ENCODE measurements around the gene PANX2.
A peak's percentile ranks its signal among the peaks of the same experiment; 100 is the strongest.

Gene PANX2

DNA sequence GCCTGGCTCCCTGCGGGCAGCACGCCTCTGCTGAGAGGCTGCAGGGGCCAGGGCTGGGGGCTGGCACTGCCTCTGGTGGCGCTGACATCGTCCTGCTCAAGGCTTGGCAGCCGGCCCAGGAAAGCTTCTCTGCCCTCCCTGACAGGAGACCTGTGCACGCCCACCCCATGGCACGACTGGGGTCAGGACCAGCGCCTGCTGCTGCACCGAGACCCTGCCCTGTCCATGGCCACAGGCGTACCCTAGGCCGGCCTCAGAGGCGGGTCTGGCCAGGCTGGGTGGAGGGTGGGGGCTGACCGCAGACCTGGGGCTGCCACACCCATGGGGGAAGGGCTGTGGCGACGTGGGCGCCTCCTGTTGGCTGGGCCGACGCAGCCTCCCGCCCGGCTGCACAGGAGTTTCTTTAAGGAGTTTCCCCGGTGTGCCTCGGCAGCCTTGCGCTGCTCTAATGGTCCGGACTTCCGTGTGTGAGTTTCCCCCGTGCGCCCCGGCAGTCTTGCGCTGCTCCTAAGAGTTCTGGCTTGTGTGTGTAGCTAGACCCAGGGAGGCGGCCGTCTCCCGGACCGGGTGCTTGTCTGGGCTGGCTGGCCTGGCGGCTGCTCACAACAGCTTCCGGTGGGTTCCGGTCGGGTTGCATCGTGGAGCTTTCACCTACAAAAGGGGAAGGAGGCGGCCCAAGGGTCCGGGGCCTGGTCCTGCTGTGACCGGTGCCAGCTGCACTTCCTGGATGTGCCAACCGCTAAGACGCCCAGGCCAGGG lies 19.8 kb downstream of the PANX2 start:
- Histone ChIP-seq H3K4me1 (ENCODE audit: insufficient read depth, low read length) (peaks cover 27% of the 10 kb centered on the region), H3K4me3 (ENCODE audit: low read depth in 1 of 2, low read length in 2 of 2) (peak overlapping the region; percentile 42 to 45), H3K9ac (ENCODE audit: low read length) (no peak overlapping the region)

DNA sequence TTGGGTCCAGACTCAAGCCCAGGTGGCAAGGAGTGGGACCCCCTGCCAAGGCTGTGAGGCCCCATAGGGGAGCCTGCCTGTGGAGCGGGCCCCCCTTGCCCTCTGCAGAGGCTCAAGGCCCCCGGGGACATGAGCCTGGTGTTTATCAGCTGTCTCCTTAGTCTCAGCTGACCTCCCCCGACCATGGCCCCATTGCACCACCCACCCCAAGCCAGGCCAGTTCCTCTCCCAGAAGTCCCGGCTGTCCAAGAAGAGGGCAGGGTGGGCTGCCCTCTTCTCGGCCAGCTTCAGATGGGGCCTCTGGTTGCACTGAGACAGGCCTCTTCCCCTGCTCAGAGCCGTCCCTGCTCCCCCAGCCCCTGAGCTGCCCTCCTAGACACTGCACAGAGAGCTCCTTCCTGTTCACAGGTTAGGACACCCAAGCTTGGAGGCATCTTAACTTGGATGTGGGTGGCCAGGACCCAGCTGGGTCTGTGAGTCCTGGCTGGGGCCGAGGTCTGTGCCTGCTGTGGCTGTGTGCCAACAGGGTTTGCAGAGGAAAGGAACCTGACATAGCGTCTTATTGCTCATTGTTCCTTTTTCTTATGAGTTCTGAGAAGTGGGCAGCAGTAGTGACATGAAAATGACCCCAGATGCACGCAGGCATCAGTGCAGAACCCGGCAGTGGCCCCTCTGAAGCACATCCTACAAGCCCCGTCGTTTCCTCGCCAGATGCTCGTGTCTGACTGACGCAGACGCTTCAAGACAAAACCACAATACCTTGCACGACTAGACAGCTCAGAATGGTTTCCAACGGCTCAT lies 20.6 kb downstream of the PANX2 start:
- Histone ChIP-seq H3K36me3 (ENCODE audit: insufficient read depth, low read length) (peaks cover 7% of the 10 kb centered on the region), H3K27me3 (ENCODE audit: control insufficient read depth in 1 of 2, insufficient read depth in 2 of 2, low read length in 2 of 2) (no peaks in the 10 kb centered on the region), H3K9ac (ENCODE audit: low read length) (no peak overlapping the region), H3K9me3 (ENCODE audit: low read length) (no peaks in the 10 kb centered on the region), H3K4me3 (ENCODE audit: low read depth in 1 of 2, low read length in 2 of 2) (peak overlapping the region; percentile 42 to 45), H3K27ac (ENCODE audit: low read depth, low read length) (peak overlapping the region; percentile 72), H3K4me1 (ENCODE audit: insufficient read depth, low read length) (peaks cover 27% of the 10 kb centered on the region)

More for the DNA sequence above, 19.8 kb downstream of the PANX2 start:
- peaks cover 7% of the 10 kb centered on the region for H3K36me3 ChIP-seq (ENCODE audit: insufficient read depth, low read length)
- no peaks in the 10 kb centered on the region for H3K9me3 ChIP-seq (ENCODE audit: low read length)
- H3K27me3 ChIP-seq (ENCODE audit: control insufficient read depth in 1 of 2, insufficient read depth in 2 of 2, low read length in 2 of 2), result no peaks in the 10 kb centered on the region
- H3K27ac ChIP-seq (ENCODE audit: low read depth, low read length), result peak overlapping the region; percentile 72

DNA sequence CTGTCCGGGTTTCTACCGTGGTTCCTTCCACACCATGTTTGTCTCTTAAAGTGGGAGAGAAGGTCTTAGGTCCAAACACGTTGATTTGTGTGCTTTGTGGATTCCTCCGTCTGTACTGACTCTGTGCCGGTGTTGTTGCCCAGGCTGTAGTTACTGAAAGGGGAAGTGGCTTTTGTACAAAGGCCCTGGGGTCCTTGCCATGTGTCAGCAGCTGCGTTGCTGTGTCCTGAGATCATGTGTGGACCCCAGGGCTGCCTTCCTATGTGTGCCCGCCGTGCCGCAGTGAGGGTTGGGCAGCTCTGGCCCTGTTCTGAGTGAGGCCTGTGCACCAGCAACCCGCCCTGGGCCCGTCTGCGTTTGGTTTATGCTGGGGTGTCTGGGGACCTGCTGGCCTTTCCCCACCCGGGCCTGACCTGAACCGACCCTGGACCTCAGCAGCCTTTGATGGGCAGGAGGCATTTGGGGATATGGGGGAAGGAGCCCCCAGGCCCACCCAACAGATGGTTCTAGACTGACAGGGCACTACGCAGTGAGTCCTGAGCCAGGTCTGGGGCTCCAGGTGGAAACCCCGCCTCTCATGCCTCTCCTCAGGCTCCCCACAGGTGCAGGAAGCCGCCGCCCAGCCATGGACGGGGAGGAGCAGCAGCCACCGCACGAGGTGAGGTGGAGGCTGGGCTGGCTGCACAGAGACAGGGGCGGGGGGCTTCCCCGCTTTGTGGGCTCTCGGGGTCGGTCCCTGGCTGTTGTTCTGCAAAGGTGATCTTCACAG lies 22.1 kb downstream of the PANX2 start:
- Histone ChIP-seq H3K36me3 (ENCODE audit: insufficient read depth, low read length) (peaks cover 7% of the 10 kb centered on the region), H3K4me1 (ENCODE audit: insufficient read depth, low read length) (peaks cover 19% of the 10 kb centered on the region), H3K9me3 (ENCODE audit: low read length) (no peaks in the 10 kb centered on the region), H3K9ac (ENCODE audit: low read length) (no peak overlapping the region), H3K27me3 (ENCODE audit: control insufficient read depth in 1 of 2, insufficient read depth in 2 of 2, low read length in 2 of 2) (no peaks in the 10 kb centered on the region), H3K27ac (ENCODE audit: low read depth, low read length) (no peak overlapping the region), H3K4me3 (ENCODE audit: low read depth in 1 of 2, low read length in 2 of 2) (no peak overlapping the region)

DNA sequence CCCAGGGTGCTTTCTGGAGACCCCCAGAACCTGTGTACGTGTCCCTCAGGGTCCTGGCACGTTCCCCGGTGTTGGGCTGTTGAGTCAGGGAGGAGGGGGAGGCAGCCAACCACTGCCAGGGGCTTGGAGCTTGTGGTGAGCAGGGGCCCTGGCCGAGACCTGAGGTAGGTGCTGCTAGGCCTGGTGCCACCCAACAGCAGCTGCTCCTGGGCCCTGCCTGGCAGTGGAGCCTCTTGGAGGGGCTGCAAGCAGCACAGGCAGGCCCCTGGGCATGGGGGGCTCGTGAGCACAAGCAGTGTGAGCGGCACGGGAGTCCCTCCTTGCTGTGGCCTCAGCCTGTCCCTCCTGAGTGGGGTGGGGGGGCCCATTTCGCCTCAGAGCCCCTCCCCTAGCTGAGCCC lies 23.1 kb downstream of the PANX2 start:
- peaks cover 19% of the 10 kb centered on the region for H3K4me1 ChIP-seq (ENCODE audit: insufficient read depth, low read length)
- no peaks in the 10 kb centered on the region for H3K27me3 ChIP-seq (ENCODE audit: control insufficient read depth in 1 of 2, insufficient read depth in 2 of 2, low read length in 2 of 2)
- H3K36me3 ChIP-seq (ENCODE audit: insufficient read depth, low read length), result peaks cover 7% of the 10 kb centered on the region
- no peak overlapping the region for H3K4me3 ChIP-seq (ENCODE audit: low read depth in 1 of 2, low read length in 2 of 2)
- no peak overlapping the region for H3K9ac ChIP-seq (ENCODE audit: low read length)
- H3K27ac ChIP-seq (ENCODE audit: low read depth, low read length), result no peak overlapping the region
- H3K9me3 ChIP-seq (ENCODE audit: low read length), result no peaks in the 10 kb centered on the region

DNA sequence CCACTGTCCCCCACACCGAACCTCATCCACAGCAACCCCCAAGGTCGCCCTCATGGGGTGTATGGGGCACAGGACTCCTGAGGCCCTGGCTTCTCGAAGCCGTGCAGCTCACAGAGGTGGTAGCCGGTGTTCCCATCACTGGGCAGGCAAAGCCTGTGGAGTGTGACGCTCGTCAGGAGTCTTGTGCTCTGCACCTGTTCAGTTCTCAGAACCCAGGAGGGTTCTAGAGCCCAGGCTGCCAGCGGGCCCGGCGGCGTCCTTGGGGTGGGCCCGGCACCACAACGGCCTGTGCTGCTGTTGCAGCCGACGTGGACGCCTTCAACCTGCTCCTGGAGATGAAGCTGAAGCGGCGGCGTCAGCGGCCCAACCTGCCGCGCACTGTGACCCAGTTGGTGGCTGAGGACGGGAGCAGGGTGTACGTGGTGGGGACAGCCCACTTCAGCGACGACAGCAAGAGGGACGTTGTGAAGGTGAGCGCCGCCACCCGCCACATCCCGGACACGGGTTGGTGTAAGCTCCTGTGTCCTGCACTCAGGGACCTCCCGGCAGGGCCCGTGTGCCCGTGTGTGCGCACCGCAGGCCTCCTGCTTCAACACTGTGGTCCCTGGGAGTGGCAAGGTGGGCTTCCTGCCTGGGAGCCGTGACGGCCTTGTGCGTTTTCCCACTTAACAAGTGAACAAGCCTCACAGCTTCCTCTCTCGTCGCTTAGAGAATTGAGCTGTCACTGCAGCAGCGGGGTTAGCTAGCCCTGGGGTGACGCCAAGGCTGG lies 23.7 kb downstream of the PANX2 start:
- H3K27me3 ChIP-seq (ENCODE audit: control insufficient read depth in 1 of 2, insufficient read depth in 2 of 2, low read length in 2 of 2), result no peaks in the 10 kb centered on the region
- no peak overlapping the region for H3K4me3 ChIP-seq (ENCODE audit: low read depth in 1 of 2, low read length in 2 of 2)
- peaks cover 18% of the 10 kb centered on the region for H3K4me1 ChIP-seq (ENCODE audit: insufficient read depth, low read length)
- H3K36me3 ChIP-seq (ENCODE audit: insufficient read depth, low read length), result peaks cover 7% of the 10 kb centered on the region
- H3K27ac ChIP-seq (ENCODE audit: low read depth, low read length), result no peak overlapping the region
- no peak overlapping the region for H3K9ac ChIP-seq (ENCODE audit: low read length)
- H3K9me3 ChIP-seq (ENCODE audit: low read length), result no peaks in the 10 kb centered on the region

DNA sequence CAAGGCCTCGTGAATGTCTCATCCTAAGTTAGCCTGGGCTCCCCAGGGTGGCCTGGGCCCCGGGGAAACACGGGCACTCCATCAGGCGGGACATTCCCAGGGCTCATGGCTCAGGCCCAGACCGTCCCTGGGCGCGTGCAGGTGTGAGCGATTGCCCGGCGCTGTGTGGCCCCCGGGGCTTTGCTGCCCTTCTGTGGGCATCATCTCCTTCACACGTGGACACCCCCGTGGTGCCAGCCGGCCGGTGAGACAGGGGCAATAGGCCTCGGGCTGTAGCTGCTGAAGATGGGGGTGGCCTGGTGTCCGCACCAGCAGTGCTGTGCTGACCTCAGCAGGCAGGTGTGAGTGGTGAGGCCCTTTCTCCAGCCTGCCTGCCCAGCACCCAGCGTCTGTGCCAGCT lies 25.7 kb downstream of the PANX2 start:
- no peak overlapping the region for H3K27ac ChIP-seq (ENCODE audit: low read depth, low read length)
- peaks cover 7% of the 10 kb centered on the region for H3K36me3 ChIP-seq (ENCODE audit: insufficient read depth, low read length)
- H3K27me3 ChIP-seq (ENCODE audit: control insufficient read depth in 1 of 2, insufficient read depth in 2 of 2, low read length in 2 of 2), result no peaks in the 10 kb centered on the region
- H3K9me3 ChIP-seq (ENCODE audit: low read length), result no peaks in the 10 kb centered on the region
- H3K9ac ChIP-seq (ENCODE audit: low read length), result no peak overlapping the region
- no peak overlapping the region for H3K4me3 ChIP-seq (ENCODE audit: low read depth in 1 of 2, low read length in 2 of 2)
- H3K4me1 ChIP-seq (ENCODE audit: insufficient read depth, low read length), result peaks cover 8% of the 10 kb centered on the region

DNA sequence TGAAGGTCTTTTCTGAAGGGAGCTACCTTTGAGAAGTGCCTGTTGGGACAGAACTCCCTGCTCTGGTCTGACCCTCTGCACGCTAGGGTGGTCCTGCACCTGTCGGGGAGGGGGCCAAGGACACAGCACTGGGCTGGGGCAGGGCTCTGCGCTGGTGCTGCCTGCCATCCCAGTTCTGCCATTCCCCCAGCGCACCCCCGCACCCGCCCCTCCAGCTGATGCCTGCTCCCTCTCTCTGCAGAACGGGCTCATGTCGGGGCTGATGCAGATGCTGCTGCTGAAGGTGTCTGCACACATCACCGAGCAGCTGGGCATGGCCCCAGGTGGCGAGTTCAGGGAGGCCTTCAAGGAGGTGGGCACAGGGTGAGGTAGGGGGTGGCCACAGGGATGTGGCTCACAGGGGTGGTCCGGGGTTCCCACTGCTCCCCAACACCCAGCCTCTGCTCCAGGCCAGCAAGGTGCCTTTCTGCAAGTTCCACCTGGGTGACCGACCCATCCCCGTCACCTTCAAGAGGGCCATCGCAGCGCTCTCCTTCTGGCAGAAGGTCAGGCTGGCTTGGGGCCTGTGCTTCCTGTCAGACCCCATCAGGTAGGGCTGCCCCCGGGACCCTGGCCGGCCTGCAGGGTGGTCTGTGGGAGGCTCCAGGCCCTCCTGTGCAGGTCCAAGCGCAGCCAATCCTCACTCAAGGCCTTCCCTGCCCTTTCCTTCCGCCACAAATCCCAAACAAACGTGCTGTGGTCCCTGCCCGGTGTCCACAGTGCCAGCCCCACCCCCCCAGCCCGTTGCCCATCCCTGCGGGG lies 26.7 kb downstream of the PANX2 start:
- Histone ChIP-seq H3K9me3 (ENCODE audit: low read length) (no peaks in the 10 kb centered on the region), H3K4me1 (ENCODE audit: insufficient read depth, low read length) (peaks cover 12% of the 10 kb centered on the region), H3K36me3 (ENCODE audit: insufficient read depth, low read length) (peaks cover 7% of the 10 kb centered on the region), H3K4me3 (ENCODE audit: low read depth in 1 of 2, low read length in 2 of 2) (no peak overlapping the region), H3K27me3 (ENCODE audit: control insufficient read depth in 1 of 2, insufficient read depth in 2 of 2, low read length in 2 of 2) (no peaks in the 10 kb centered on the region), H3K9ac (ENCODE audit: low read length) (no peak overlapping the region), H3K27ac (ENCODE audit: low read depth, low read length) (no peak overlapping the region)

DNA sequence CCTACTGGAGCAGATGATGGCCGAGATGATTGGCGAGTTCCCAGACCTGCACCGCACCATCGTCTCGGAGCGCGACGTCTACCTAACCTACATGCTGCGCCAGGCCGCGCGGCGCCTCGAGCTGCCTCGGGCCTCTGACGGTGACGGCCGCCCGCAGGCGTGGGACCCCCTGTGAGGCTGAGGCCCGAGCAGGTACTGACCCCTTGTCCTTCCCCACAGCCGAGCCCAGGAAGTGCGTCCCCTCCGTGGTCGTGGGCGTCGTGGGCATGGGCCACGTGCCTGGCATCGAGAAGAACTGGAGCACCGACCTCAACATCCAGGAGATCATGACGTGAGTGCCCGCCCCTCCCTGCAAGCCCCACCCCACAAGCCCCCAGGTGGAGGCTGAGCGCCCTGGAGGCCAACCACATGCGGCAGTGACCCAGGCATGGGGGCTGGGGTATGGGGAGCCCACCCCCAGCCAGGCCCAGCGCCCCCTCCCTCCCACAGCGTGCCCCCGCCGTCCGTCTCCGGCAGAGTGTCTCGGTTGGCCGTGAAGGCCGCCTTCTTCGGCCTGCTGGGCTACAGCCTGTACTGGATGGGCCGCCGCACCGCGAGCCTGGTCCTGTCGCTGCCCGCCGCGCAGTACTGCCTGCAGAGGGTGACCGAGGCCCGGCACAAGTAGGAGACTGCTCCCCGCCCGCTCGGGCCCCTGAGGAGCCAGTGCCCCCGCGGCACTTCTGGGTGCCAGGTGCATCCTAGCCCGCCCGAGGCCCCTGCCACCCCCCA lies 27.5 kb downstream of the PANX2 start:
- H3K9ac ChIP-seq (ENCODE audit: low read length), result no peak overlapping the region
- H3K9me3 ChIP-seq (ENCODE audit: low read length), result no peaks in the 10 kb centered on the region
- peaks cover 17% of the 10 kb centered on the region for H3K4me1 ChIP-seq (ENCODE audit: insufficient read depth, low read length)
- H3K27ac ChIP-seq (ENCODE audit: low read depth, low read length), result no peak overlapping the region
- H3K27me3 ChIP-seq (ENCODE audit: control insufficient read depth in 1 of 2, insufficient read depth in 2 of 2, low read length in 2 of 2), result no peaks in the 10 kb centered on the region
- H3K36me3 ChIP-seq (ENCODE audit: insufficient read depth, low read length), result peaks cover 9% of the 10 kb centered on the region
- no peak overlapping the region for H3K4me3 ChIP-seq (ENCODE audit: low read depth in 1 of 2, low read length in 2 of 2)

DNA sequence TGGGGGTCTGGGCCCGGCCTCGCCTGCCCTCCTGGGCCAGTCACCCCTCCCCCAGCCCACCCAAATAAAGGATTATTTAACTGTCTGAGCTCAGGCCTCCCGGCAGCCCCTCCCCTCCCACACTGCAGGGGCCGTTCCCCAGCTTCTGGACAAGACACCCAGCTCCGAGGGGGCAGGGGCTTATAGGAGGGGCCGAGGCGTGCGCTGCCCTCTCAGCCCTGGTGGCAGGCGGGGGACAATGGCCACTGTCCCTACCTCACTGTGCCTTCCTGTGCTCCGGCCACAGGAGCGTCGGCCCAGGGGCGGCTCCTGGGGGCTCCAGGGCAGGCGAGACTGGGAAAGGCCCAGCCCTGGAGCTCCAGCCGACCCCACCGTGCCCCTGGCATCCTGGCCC lies 28.1 kb downstream of the PANX2 start:
- H3K4me3 ChIP-seq (ENCODE audit: low read depth in 1 of 2, low read length in 2 of 2), result no peak overlapping the region
- H3K27ac ChIP-seq (ENCODE audit: low read depth, low read length), result no peak overlapping the region
- no peak overlapping the region for H3K9ac ChIP-seq (ENCODE audit: low read length)
- H3K9me3 ChIP-seq (ENCODE audit: low read length), result no peaks in the 10 kb centered on the region
- H3K4me1 ChIP-seq (ENCODE audit: insufficient read depth, low read length), result peaks cover 17% of the 10 kb centered on the region
- no peaks in the 10 kb centered on the region for H3K27me3 ChIP-seq (ENCODE audit: control insufficient read depth in 1 of 2, insufficient read depth in 2 of 2, low read length in 2 of 2)
- peaks cover 15% of the 10 kb centered on the region for H3K36me3 ChIP-seq (ENCODE audit: insufficient read depth, low read length)

DNA sequence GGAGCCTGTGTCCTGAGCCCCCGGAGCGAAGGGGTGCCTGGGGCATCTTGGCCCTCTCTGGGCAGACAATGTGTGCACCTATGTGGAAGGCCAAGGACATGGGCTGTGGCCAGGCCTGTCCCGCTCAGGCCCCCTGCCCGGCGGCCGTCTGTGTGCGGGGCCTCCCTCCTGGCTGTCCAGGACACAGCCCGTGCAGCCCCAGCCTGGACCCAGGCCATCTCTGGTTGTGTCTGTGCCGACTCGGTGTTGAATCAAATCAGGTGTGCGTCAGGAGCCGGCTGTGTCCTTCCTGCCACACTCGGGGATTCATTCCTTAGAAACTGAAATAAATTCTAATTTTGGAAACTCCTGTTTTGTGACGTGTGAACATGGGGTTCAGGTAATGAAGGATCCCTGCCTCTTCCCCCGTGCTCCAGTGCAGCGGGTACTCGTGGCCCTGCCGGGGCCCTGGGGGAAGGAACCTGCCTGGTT lies 28.8 kb downstream of the PANX2 start:
- Histone ChIP-seq H3K36me3 (ENCODE audit: insufficient read depth, low read length) (peaks cover 16% of the 10 kb centered on the region), H3K9me3 (ENCODE audit: low read length) (no peaks in the 10 kb centered on the region), H3K9ac (ENCODE audit: low read length) (no peak overlapping the region), H3K4me1 (ENCODE audit: insufficient read depth, low read length) (peaks cover 17% of the 10 kb centered on the region), H3K4me3 (ENCODE audit: low read depth in 1 of 2, low read length in 2 of 2) (peak overlapping the region in 1 of 2 donors; percentile 55), H3K27ac (ENCODE audit: low read depth, low read length) (no peak overlapping the region), H3K27me3 (ENCODE audit: control insufficient read depth in 1 of 2, insufficient read depth in 2 of 2, low read length in 2 of 2) (no peaks in the 10 kb centered on the region)

Measured in muscle layer of colon (tissue), 2 donors.